HEK293 (cell line): ENCODE results near the gene HES5.

Experiments used
- GLIS1 ChIP-seq: fragments of 450-650 bp; formaldehyde crosslinking; IDR thresholded peaks from 2 replicates; pipeline ENCODE4 v1.5.1; 2016; ENCODE audit warnings: missing biosample characterization, missing genetic modification characterization
- KLF1 ChIP-seq: fragments of 450-650 bp; formaldehyde crosslinking; IDR thresholded peaks from 2 replicates; pipeline ENCODE4 v1.5.1; 2016; ENCODE audit warnings: missing biosample characterization, missing genetic modification characterization
- KLF7 ChIP-seq: fragments of 450-650 bp; formaldehyde crosslinking; IDR thresholded peaks from 2 replicates; pipeline ENCODE4 v1.5.1; 2016; ENCODE audit warnings: missing biosample characterization, missing genetic modification characterization, borderline replicate concordance
- SP7 ChIP-seq: fragments of 450-650 bp; formaldehyde crosslinking; IDR thresholded peaks from 2 replicates; pipeline ENCODE4 v1.5.1; 2016; ENCODE audit warnings: missing biosample characterization, missing genetic modification characterization
- ZNF146 ChIP-seq: fragments of 450-650 bp; formaldehyde crosslinking; IDR thresholded peaks from 2 replicates; pipeline ENCODE4 v1.5.1; 2016; ENCODE audit warnings: missing biosample characterization, missing genetic modification characterization
- ZNF148 ChIP-seq: fragments of 450-650 bp; formaldehyde crosslinking; IDR thresholded peaks from 2 replicates; pipeline ENCODE4 v1.5.0; 2017; ENCODE audit warnings: missing biosample characterization, missing genetic modification characterization, borderline replicate concordance
- ZNF16 ChIP-seq: fragments of 450-650 bp; formaldehyde crosslinking; IDR thresholded peaks from 2 replicates; pipeline ENCODE4 v1.5.1; 2016; ENCODE audit warnings: low read depth, missing biosample characterization, missing genetic modification characterization
- ZNF221 ChIP-seq: fragments of 450-650 bp; formaldehyde crosslinking; IDR thresholded peaks from 2 replicates; pipeline ENCODE4 v1.5.1; 2017; ENCODE audit warnings: missing biosample characterization, missing genetic modification characterization, borderline replicate concordance
- ZNF26 ChIP-seq: fragments of 450-650 bp; formaldehyde crosslinking; IDR thresholded peaks from 2 replicates; pipeline ENCODE4 v1.5.1; 2016; ENCODE audit warnings: missing biosample characterization, missing genetic modification characterization
- ZNF274 ChIP-seq, 2 experiments: fragments of 200-500 bp in 1 of 2; fragments of 450-650 bp in 1 of 2; sonication (Bioruptor generic) in 1 of 2; formaldehyde crosslinking in 1 of 2; IDR thresholded peaks; 2 replicates each; pipeline versions ENCODE4 v1.5.1 to v1.6.1; 2014 to 2016; ENCODE audit warnings: borderline replicate concordance in 1 of 2, inconsistent platforms in 1 of 2, low read length in 1 of 2, missing biosample characterization in 1 of 2, missing genetic modification characterization in 1 of 2
- ZNF530 ChIP-seq: fragments of 450-650 bp; formaldehyde crosslinking; IDR thresholded peaks from 2 replicates; pipeline ENCODE4 v1.5.1; 2016; ENCODE audit warnings: low read depth, missing biosample characterization, missing genetic modification characterization
- ZNF629 ChIP-seq: fragments of 450-650 bp; formaldehyde crosslinking; IDR thresholded peaks from 2 replicates; pipeline ENCODE4 v1.5.1; 2017; ENCODE audit warnings: missing biosample characterization, missing genetic modification characterization
- TF ChIP-seq, protein P1 (sequence below): fragments of 450-650 bp; formaldehyde crosslinking; conservative IDR thresholded peaks from 2 replicates; pipeline ENCODE4 v1.5.1; 2016; ENCODE audit warnings: low read depth, missing biosample characterization, missing genetic modification characterization
- TF ChIP-seq, protein P2 (sequence below): fragments of 450-650 bp; formaldehyde crosslinking; IDR thresholded peaks from 2 replicates; pipeline ENCODE4 v1.5.1; 2016; ENCODE audit warnings: missing biosample characterization, missing genetic modification characterization
- TF ChIP-seq, protein P3 (sequence below): fragments of 450-650 bp; formaldehyde crosslinking; IDR thresholded peaks from 2 replicates; pipeline ENCODE4 v1.5.1; 2016; ENCODE audit warnings: missing biosample characterization, missing genetic modification characterization
- TF ChIP-seq, protein P4 (sequence below): fragments of 450-650 bp; formaldehyde crosslinking; IDR thresholded peaks from 2 replicates; pipeline ENCODE4 v1.5.1; 2016; ENCODE audit warnings: missing biosample characterization, missing genetic modification characterization

HES5 gene

DNA sequence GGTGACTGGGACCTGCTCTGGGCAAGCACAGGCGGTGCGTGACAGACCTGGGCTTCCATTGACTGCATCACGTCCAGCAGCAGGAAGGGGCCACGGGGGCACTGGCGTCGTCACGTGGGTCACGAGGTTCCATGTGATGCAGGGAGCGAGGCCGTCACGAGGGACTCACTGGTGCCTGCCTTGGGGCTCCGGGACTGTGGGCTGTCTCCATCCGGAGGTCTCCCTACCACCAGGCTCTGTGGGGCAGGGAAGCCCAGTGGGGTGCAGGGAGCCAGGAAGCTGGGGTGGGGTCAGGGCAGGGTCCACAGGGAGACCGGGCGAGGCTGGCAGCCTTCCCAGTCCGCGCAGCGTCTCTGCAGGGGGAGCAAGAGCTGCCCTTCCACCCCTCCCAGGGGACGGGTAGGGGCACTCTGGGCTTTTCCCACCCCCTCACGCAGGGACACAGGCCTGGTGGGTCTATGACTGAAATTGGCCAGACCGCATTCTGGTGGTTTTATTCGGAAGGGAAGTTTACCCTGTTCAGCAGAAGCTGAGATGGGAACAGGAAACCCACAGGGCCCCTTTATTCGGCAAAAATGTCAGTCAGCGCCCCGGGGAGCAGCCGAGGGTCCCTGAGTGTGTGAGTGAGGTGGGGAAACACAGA lies 25.7 kb upstream of the HES5 start (continued):
- TF ChIP-seq ZNF148 (tag by site-specific recombination) (no peak), ZNF16 (tag by site-specific recombination) (no peak), ZNF274 (IDR thresholded peaks at IDR 0.05; ENCODE audit: low read length) (no peak), ZNF274 (tag by site-specific recombination; IDR thresholded peaks at IDR 0.05; ENCODE audit: borderline replicate concordance) (no peak), ZNF26 (tag by site-specific recombination) (no peak), KLF7 (no peak), ZNF530 (tag by site-specific recombination) (no peak), KLF1 (peak; percentile 31; the same call in 1 of the 2 replicates), GLIS1 (tag by site-specific recombination) (no peak), ZNF629 (no peak), ZNF221 (tag by site-specific recombination) (no peak), ZNF146 (tag by site-specific recombination) (no peak), SP7 (tag by site-specific recombination) (no peak)
- TF ChIP-seq, protein P1, sequence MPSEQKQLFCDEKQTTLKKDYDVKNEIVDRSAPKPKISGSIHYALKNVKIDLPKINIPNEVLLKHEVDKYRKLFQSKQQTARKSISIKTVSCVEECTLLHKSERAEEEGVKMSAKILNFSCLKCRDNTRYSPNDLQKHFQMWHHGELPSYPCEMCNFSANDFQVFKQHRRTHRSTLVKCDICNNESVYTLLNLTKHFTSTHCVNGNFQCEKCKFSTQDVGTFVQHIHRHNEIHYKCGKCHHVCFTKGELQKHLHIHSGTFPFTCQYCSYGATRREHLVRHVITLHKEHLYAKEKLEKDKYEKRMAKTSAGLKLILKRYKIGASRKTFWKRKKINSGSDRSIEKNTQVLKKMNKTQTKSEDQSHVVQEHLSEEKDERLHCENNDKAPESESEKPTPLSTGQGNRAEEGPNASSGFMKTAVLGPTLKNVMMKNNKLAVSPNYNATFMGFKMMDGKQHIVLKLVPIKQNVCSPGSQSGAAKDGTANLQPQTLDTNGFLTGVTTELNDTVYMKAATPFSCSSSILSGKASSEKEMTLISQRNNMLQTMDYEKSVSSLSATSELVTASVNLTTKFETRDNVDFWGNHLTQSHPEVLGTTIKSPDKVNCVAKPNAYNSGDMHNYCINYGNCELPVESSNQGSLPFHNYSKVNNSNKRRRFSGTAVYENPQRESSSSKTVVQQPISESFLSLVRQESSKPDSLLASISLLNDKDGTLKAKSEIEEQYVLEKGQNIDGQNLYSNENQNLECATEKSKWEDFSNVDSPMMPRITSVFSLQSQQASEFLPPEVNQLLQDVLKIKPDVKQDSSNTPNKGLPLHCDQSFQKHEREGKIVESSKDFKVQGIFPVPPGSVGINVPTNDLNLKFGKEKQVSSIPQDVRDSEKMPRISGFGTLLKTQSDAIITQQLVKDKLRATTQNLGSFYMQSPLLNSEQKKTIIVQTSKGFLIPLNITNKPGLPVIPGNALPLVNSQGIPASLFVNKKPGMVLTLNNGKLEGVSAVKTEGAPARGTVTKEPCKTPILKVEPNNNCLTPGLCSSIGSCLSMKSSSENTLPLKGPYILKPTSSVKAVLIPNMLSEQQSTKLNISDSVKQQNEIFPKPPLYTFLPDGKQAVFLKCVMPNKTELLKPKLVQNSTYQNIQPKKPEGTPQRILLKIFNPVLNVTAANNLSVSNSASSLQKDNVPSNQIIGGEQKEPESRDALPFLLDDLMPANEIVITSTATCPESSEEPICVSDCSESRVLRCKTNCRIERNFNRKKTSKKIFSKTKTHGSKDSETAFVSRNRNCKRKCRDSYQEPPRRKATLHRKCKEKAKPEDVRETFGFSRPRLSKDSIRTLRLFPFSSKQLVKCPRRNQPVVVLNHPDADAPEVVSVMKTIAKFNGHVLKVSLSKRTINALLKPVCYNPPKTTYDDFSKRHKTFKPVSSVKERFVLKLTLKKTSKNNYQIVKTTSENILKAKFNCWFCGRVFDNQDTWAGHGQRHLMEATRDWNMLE (tag by site-specific recombination) = no peak
- TF ChIP-seq, protein P2, sequence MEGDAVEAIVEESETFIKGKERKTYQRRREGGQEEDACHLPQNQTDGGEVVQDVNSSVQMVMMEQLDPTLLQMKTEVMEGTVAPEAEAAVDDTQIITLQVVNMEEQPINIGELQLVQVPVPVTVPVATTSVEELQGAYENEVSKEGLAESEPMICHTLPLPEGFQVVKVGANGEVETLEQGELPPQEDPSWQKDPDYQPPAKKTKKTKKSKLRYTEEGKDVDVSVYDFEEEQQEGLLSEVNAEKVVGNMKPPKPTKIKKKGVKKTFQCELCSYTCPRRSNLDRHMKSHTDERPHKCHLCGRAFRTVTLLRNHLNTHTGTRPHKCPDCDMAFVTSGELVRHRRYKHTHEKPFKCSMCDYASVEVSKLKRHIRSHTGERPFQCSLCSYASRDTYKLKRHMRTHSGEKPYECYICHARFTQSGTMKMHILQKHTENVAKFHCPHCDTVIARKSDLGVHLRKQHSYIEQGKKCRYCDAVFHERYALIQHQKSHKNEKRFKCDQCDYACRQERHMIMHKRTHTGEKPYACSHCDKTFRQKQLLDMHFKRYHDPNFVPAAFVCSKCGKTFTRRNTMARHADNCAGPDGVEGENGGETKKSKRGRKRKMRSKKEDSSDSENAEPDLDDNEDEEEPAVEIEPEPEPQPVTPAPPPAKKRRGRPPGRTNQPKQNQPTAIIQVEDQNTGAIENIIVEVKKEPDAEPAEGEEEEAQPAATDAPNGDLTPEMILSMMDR = no peak
- TF ChIP-seq, protein P3, sequence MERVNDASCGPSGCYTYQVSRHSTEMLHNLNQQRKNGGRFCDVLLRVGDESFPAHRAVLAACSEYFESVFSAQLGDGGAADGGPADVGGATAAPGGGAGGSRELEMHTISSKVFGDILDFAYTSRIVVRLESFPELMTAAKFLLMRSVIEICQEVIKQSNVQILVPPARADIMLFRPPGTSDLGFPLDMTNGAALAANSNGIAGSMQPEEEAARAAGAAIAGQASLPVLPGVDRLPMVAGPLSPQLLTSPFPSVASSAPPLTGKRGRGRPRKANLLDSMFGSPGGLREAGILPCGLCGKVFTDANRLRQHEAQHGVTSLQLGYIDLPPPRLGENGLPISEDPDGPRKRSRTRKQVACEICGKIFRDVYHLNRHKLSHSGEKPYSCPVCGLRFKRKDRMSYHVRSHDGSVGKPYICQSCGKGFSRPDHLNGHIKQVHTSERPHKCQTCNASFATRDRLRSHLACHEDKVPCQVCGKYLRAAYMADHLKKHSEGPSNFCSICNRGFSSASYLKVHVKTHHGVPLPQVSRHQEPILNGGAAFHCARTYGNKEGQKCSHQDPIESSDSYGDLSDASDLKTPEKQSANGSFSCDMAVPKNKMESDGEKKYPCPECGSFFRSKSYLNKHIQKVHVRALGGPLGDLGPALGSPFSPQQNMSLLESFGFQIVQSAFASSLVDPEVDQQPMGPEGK = peak; percentile 30
- TF ChIP-seq, protein P4, sequence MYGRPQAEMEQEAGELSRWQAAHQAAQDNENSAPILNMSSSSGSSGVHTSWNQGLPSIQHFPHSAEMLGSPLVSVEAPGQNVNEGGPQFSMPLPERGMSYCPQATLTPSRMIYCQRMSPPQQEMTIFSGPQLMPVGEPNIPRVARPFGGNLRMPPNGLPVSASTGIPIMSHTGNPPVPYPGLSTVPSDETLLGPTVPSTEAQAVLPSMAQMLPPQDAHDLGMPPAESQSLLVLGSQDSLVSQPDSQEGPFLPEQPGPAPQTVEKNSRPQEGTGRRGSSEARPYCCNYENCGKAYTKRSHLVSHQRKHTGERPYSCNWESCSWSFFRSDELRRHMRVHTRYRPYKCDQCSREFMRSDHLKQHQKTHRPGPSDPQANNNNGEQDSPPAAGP (tag by site-specific recombination) = no peak
